ENCODE results near the gene DIO3.

DNA sequence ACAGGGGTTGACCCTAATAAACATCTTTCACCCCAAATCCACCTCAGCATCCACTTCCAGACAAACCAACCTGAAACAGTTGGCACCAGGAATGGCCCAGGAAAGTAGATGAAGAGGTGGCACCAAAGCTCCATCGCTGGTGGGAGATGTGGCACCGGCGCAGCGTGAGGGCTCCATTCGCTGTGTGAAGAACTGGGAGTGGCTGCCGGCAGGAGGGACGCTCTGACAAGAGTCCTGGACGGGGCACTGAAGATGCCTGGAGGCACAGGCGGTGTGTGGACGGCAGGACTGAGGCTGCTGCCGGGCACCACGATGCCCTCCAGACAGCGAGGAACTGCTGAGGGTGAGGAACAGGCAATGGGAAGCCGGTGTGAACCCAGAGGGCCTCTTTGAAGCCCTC is 29.3 kb downstream of the DIO3 start:
- TF ChIP-seq POLR2AphosphoS5 (IDR thresholded peaks at IDR 0.05; ENCODE audit: low read depth): no peak
- TF ChIP-seq, protein P1, sequence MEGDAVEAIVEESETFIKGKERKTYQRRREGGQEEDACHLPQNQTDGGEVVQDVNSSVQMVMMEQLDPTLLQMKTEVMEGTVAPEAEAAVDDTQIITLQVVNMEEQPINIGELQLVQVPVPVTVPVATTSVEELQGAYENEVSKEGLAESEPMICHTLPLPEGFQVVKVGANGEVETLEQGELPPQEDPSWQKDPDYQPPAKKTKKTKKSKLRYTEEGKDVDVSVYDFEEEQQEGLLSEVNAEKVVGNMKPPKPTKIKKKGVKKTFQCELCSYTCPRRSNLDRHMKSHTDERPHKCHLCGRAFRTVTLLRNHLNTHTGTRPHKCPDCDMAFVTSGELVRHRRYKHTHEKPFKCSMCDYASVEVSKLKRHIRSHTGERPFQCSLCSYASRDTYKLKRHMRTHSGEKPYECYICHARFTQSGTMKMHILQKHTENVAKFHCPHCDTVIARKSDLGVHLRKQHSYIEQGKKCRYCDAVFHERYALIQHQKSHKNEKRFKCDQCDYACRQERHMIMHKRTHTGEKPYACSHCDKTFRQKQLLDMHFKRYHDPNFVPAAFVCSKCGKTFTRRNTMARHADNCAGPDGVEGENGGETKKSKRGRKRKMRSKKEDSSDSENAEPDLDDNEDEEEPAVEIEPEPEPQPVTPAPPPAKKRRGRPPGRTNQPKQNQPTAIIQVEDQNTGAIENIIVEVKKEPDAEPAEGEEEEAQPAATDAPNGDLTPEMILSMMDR (IDR thresholded peaks at IDR 0.05; ENCODE audit: insufficient read depth, low read length): no peak
